ENCODE results near the gene CRYBG1.

CRYBG1 gene

GRCh38 chr6:106421496-106421895 lies 61.0 kb downstream of the CRYBG1 start:
- no peak for DNase-seq (ENCODE audit: low read depth)

GRCh38 chr6:106422534-106422933 lies 62.0 kb downstream of the CRYBG1 start:
- no peak for DNase-seq (ENCODE audit: low read depth)

- no peak for DNase-seq (ENCODE audit: low read depth)
These were observed 64.9 kb downstream of the CRYBG1 start for GRCh38 chr6:106425382-106425781.

GRCh38 chr6:106426250-106426970 lies 65.9 kb downstream of the CRYBG1 start:
- no peak for DNase-seq (ENCODE audit: low read depth)

GRCh38 chr6:106430466-106430865 lies 69.9 kb downstream of the CRYBG1 start:
- no peak for DNase-seq (ENCODE audit: low read depth)

- no peak for DNase-seq (ENCODE audit: low read depth)
These were observed 70.9 kb downstream of the CRYBG1 start for GRCh38 chr6:106431405-106431804.

GRCh38 chr6:106431972-106432371 lies 71.5 kb downstream of the CRYBG1 start:
- DNase-seq (ENCODE audit: low read depth) = no peak

GRCh38 chr6:106434530-106434929 lies 74.0 kb downstream of the CRYBG1 start:
- no peak for DNase-seq (ENCODE audit: low read depth)

GRCh38 chr6:106439459-106439858 lies 78.9 kb downstream of the CRYBG1 start:
- DNase-seq (ENCODE audit: low read depth) = no peak

- no peak for DNase-seq (ENCODE audit: low read depth)
These were observed 80.0 kb downstream of the CRYBG1 start for GRCh38 chr6:106440546-106440945.

- no peak for DNase-seq (ENCODE audit: low read depth)
These were observed 81.9 kb downstream of the CRYBG1 start for GRCh38 chr6:106442395-106442794.

GRCh38 chr6:106444777-106445507 lies 84.4 kb downstream of the CRYBG1 start:
- DNase-seq (ENCODE audit: low read depth) = no peak

- DNase-seq (ENCODE audit: low read depth) = no peak
These were observed 85.0 kb downstream of the CRYBG1 start for GRCh38 chr6:106445508-106445878.

- DNase-seq (ENCODE audit: low read depth) = no peak
These were observed 85.9 kb downstream of the CRYBG1 start for GRCh38 chr6:106446287-106446885.

GRCh38 chr6:106446983-106447382 lies 86.5 kb downstream of the CRYBG1 start:
- DNase-seq (ENCODE audit: low read depth) = no peak

GRCh38 chr6:106448000-106448426 lies 87.5 kb downstream of the CRYBG1 start:
- peak; percentile 2 for DNase-seq (ENCODE audit: low read depth)

- DNase-seq (ENCODE audit: low read depth) = no peak
These were observed 90.1 kb downstream of the CRYBG1 start for GRCh38 chr6:106450653-106451052.

- DNase-seq (ENCODE audit: low read depth) = no peak
These were observed 90.9 kb downstream of the CRYBG1 start for GRCh38 chr6:106451439-106451838.

- DNase-seq (ENCODE audit: low read depth) = no peak
These were observed 92.1 kb downstream of the CRYBG1 start for GRCh38 chr6:106452628-106453027.

- no peak for DNase-seq (ENCODE audit: low read depth)
These were observed 93.3 kb downstream of the CRYBG1 start for GRCh38 chr6:106453756-106454367.

- DNase-seq (ENCODE audit: low read depth) = no peak
These were observed 96.2 kb downstream of the CRYBG1 start for GRCh38 chr6:106456756-106457155.

All from activated T-helper 1 cell treated with Interleukin-2 at 50 U/mL for 16 hours (primary cell).